GM23338 (cell line): ENCODE measurements around the gene NME2. TPM values are rescaled to one million over a fixed set of nuclear protein-coding genes. Genes with fewer than 3 reads are reported as not detected.

Experiments used
- ATAC-seq: fragments of 200-7000 bp; cut with Tn5 transposase; 3 replicates; pipeline ENCODE4 v1.9.1; 2020
- DNase-seq: peaks from one replicate; pipeline ENCODE4 v3.0.0-alpha.2; 2015; ENCODE audit warnings: low spot score
- H2AFZ ChIP-seq: fragments of 200-600 bp; sonication (generic); 2 replicates; pipeline ENCODE4 v1.8.0; 2016; ENCODE audit warnings: antibody characterized with exemption, mild to moderate bottlenecking, moderate library complexity
- H3F3A ChIP-seq: fragments of 200-600 bp; sonication (generic); replicated peaks from 2 replicates; pipeline ENCODE4 v1.8.0; 2017; ENCODE audit warnings: antibody characterized with exemption, mixed run types, low read depth
- H3K27ac ChIP-seq: fragments of 200-600 bp; sonication (generic); 2 replicates; pipeline ENCODE4 v1.6.1; 2016; ENCODE audit warnings: low read depth
- H3K27me3 ChIP-seq: fragments of 200-600 bp; sonication (generic); 2 replicates; pipeline ENCODE4 v1.8.0; 2016; ENCODE audit warnings: mild to moderate bottlenecking, mixed run types, moderate library complexity; ENCODE audit not compliant: insufficient read depth
- H3K36me3 ChIP-seq: fragments of 200-600 bp; sonication (generic); 2 replicates; pipeline ENCODE4 v1.8.0; 2016; ENCODE audit warnings: mild to moderate bottlenecking; ENCODE audit not compliant: insufficient read depth
- H3K4me1 ChIP-seq: fragments of 200-600 bp; sonication (generic); 2 replicates; pipeline ENCODE4 v1.8.0; 2016; ENCODE audit warnings: mild to moderate bottlenecking, moderate library complexity; ENCODE audit not compliant: insufficient read depth
- H3K4me2 ChIP-seq: fragments of 200-600 bp; sonication (generic); 2 replicates; pipeline ENCODE4 v1.7.1; 2017; ENCODE audit warnings: mixed run types
- H3K4me3 ChIP-seq: fragments of 200-600 bp; sonication (generic); 2 replicates; pipeline ENCODE4 v1.6.1; 2016; ENCODE audit warnings: mixed run types
- H3K79me2 ChIP-seq: fragments of 200-600 bp; sonication (generic); replicated peaks from 2 replicates; pipeline ENCODE4 v1.8.0; 2017; ENCODE audit warnings: mild to moderate bottlenecking; ENCODE audit not compliant: insufficient read depth
- H3K9me2 ChIP-seq: fragments of 200-600 bp; sonication (generic); 2 replicates; pipeline ENCODE4 v1.8.0; 2017; ENCODE audit not compliant: insufficient read depth
- H4K20me1 ChIP-seq: fragments of 200-600 bp; sonication (generic); replicated peaks from 2 replicates; pipeline ENCODE4 v1.8.0; 2017; ENCODE audit warnings: mild to moderate bottlenecking; ENCODE audit not compliant: insufficient read depth
- H3K27ac Mint-ChIP-seq: 2 replicates; pipeline ENCODE4 v1.8.0; 2020; ENCODE audit warnings: inconsistent platforms, mild to moderate bottlenecking, moderate library complexity, mixed read lengths
- H3K27me3 Mint-ChIP-seq: 3 replicates; pipeline ENCODE4 v1.8.0; 2022; ENCODE audit warnings: low read depth, mild to moderate bottlenecking, moderate library complexity, mixed read lengths, inconsistent platforms; ENCODE audit not compliant: insufficient read depth, poor library complexity
- H3K36me3 Mint-ChIP-seq: 3 replicates; pipeline ENCODE4 v1.8.0; 2021; ENCODE audit warnings: low read depth, mild to moderate bottlenecking, inconsistent platforms, moderate library complexity, mixed read lengths
- H3K4me1 Mint-ChIP-seq: 3 replicates; pipeline ENCODE4 v1.8.0; 2020; ENCODE audit warnings: mild to moderate bottlenecking, inconsistent platforms, mixed read lengths
- H3K4me3 Mint-ChIP-seq: 3 replicates; pipeline ENCODE4 v1.8.0; 2021; ENCODE audit warnings: moderate library complexity, mild to moderate bottlenecking, inconsistent platforms, mixed read lengths
- H3K9me3 Mint-ChIP-seq: 3 replicates; pipeline ENCODE4 v1.8.0; 2020; ENCODE audit warnings: moderate library complexity, mild to moderate bottlenecking, inconsistent platforms, mixed read lengths
- CREB1 ChIP-seq: fragments of 250-450 bp; sonication (Bioruptor Pico); IDR thresholded peaks from 2 replicates; pipeline ENCODE4 v1.5.0; 2020; ENCODE audit warnings: low read depth, mild to moderate bottlenecking, moderate library complexity
- EZH2 ChIP-seq: fragments of 200-600 bp; sonication (generic); IDR thresholded peaks from one replicate; pipeline ENCODE4 v1.8.0; 2017; ENCODE audit warnings: antibody characterized with exemption, mild to moderate bottlenecking, low read depth; ENCODE audit not compliant: unreplicated experiment
- JUNB ChIP-seq: IDR thresholded peaks from one replicate; pipeline ENCODE4 v1.6.1; 2016; ENCODE audit warnings: antibody characterized with exemption; ENCODE audit not compliant: unreplicated experiment
- NANOG ChIP-seq: IDR thresholded peaks from 2 replicates; pipeline ENCODE4 v1.6.1; 2016; ENCODE audit warnings: antibody characterized with exemption, borderline replicate concordance
- POLR2AphosphoS5 ChIP-seq: IDR thresholded peaks from 2 replicates; pipeline ENCODE4 v1.6.1; 2016; ENCODE audit warnings: antibody characterized with exemption, low read depth
- STAT1 ChIP-seq: IDR thresholded peaks from one replicate; pipeline ENCODE4 v1.6.1; 2016; ENCODE audit warnings: antibody characterized with exemption; ENCODE audit not compliant: unreplicated experiment
- ZNF114 ChIP-seq: fragments of 250-450 bp; sonication (Bioruptor Pico); IDR thresholded peaks from 2 replicates; pipeline ENCODE4 v1.5.0; 2020; ENCODE audit warnings: mild to moderate bottlenecking, moderate library complexity
- ZNF331 ChIP-seq: fragments of 250-450 bp; sonication (Bioruptor Pico); IDR thresholded peaks from 2 replicates; pipeline ENCODE4 v1.5.0; 2020; ENCODE audit warnings: low read depth, mild to moderate bottlenecking, moderate library complexity
- ZNF462 ChIP-seq: fragments of 250-450 bp; sonication (Bioruptor Pico); IDR thresholded peaks from 2 replicates; pipeline ENCODE4 v1.5.0; 2020; ENCODE audit warnings: mild to moderate bottlenecking, moderate library complexity
- polyA plus RNA-seq: library from polyadenylated mRNA; unstranded; fragments of >200 nt; fragmentation: Nextera tagmentation; extraction: Ambion mirVana; gene quantifications from 2 replicates; pipeline ENCODE4 v1.2.1, GENCODE V29; 2016
- total RNA-seq: library from RNA; depleted of rRNA; stranded (reverse); fragments of >200 nt; shearing (Covaris generic); gene quantifications from 2 replicates; pipeline ENCODE4 v1.2.3, GENCODE V29; 2014
- TF ChIP-seq, protein P1 (sequence below): IDR thresholded peaks from 2 replicates; pipeline ENCODE4 v1.6.1; 2016; ENCODE audit warnings: antibody characterized with exemption
- TF ChIP-seq, protein P2 (sequence below): IDR thresholded peaks from one replicate; pipeline ENCODE4 v1.6.1; 2018; ENCODE audit warnings: antibody characterized with exemption; ENCODE audit not compliant: unreplicated experiment

NME2 gene
- total and polyA plus RNA-seq, 2 experiments from 2014 or later, result 667 to 939 TPM

- DNase-seq (no peak), ATAC-seq (no peak)
- Mint-ChIP-seq H3K9me3 (no peaks in the 10 kb centered on the region), H3K27me3 (peaks cover 9% of the 10 kb centered on the region), H3K4me1 (no peaks in the 10 kb centered on the region), H3K4me3 (no peak overlapping the region), H3K27ac (no peak overlapping the region), H3K36me3 (peaks cover 68% of the 10 kb centered on the region)
- Histone ChIP-seq H4K20me1 (peaks cover 6% of the 10 kb centered on the region), H2AFZ (no peak overlapping the region), H3K4me3 (no peak overlapping the region), H3F3A (no peaks in the 10 kb centered on the region), H3K9me2 (no peaks in the 10 kb centered on the region), H3K27me3 (no peaks in the 10 kb centered on the region), H3K27ac (no peak overlapping the region), H3K79me2 (no peaks in the 10 kb centered on the region), H3K4me1 (no peaks in the 10 kb centered on the region), H3K4me2 (no peak overlapping the region), H3K36me3 (peaks cover 61% of the 10 kb centered on the region)
- TF ChIP-seq ZNF331 (no peak), JUNB (no peak), STAT1 (no peak), NANOG (no peak)
- TF ChIP-seq, protein P1, sequence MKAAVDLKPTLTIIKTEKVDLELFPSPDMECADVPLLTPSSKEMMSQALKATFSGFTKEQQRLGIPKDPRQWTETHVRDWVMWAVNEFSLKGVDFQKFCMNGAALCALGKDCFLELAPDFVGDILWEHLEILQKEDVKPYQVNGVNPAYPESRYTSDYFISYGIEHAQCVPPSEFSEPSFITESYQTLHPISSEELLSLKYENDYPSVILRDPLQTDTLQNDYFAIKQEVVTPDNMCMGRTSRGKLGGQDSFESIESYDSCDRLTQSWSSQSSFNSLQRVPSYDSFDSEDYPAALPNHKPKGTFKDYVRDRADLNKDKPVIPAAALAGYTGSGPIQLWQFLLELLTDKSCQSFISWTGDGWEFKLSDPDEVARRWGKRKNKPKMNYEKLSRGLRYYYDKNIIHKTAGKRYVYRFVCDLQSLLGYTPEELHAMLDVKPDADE, result no peak
Measured at GRCh38 chr17:51200295-51200694, 34.1 kb downstream of the NME2 start.

DNA sequence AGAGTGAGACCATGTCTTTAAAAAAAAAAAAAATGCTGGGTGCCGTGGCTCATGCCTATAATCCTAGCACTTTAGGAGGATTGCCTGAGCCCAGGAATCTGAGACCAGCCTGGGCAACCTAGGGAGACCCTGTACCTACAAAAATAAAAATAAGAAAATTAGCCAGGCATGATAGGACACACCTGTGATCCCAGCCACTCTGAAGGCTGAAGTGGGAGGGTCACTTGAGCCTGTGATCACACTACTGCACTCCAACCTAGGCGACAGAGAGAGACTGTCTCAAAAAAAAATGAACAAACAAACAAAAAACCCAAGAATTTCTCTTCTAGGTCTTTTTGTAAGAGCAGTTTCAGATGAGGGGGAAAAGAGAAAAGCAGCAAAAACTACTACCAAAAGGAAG lies 34.6 kb downstream of the NME2 start:
- Mint-ChIP-seq H3K4me3 (no peak overlapping the region), H3K9me3 (no peaks in the 10 kb centered on the region), H3K4me1 (no peaks in the 10 kb centered on the region), H3K36me3 (peaks cover 69% of the 10 kb centered on the region), H3K27me3 (peaks cover 9% of the 10 kb centered on the region), H3K27ac (no peak overlapping the region)
- Histone ChIP-seq H3K27ac (no peak overlapping the region), H3K79me2 (no peaks in the 10 kb centered on the region), H3K27me3 (no peaks in the 10 kb centered on the region), H3K9me2 (no peaks in the 10 kb centered on the region), H4K20me1 (peaks cover 6% of the 10 kb centered on the region), H3K36me3 (peaks cover 64% of the 10 kb centered on the region), H3K4me3 (no peak overlapping the region), H2AFZ (no peak overlapping the region), H3K4me2 (no peak overlapping the region), H3K4me1 (no peaks in the 10 kb centered on the region), H3F3A (no peaks in the 10 kb centered on the region)
- no peak for ATAC-seq
- DNase-seq, result no peak
- no peak for TF ChIP-seq ZNF462 (CRISPR knock-in tag)
- no peak for TF ChIP-seq POLR2AphosphoS5
- no peak for TF ChIP-seq ZNF114 (CRISPR knock-in tag)
- TF ChIP-seq ZNF331, result no peak
- TF ChIP-seq JUNB, result no peak
- TF ChIP-seq, protein P2, sequence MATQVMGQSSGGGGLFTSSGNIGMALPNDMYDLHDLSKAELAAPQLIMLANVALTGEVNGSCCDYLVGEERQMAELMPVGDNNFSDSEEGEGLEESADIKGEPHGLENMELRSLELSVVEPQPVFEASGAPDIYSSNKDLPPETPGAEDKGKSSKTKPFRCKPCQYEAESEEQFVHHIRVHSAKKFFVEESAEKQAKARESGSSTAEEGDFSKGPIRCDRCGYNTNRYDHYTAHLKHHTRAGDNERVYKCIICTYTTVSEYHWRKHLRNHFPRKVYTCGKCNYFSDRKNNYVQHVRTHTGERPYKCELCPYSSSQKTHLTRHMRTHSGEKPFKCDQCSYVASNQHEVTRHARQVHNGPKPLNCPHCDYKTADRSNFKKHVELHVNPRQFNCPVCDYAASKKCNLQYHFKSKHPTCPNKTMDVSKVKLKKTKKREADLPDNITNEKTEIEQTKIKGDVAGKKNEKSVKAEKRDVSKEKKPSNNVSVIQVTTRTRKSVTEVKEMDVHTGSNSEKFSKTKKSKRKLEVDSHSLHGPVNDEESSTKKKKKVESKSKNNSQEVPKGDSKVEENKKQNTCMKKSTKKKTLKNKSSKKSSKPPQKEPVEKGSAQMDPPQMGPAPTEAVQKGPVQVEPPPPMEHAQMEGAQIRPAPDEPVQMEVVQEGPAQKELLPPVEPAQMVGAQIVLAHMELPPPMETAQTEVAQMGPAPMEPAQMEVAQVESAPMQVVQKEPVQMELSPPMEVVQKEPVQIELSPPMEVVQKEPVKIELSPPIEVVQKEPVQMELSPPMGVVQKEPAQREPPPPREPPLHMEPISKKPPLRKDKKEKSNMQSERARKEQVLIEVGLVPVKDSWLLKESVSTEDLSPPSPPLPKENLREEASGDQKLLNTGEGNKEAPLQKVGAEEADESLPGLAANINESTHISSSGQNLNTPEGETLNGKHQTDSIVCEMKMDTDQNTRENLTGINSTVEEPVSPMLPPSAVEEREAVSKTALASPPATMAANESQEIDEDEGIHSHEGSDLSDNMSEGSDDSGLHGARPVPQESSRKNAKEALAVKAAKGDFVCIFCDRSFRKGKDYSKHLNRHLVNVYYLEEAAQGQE, result no peak
- TF ChIP-seq EZH2, result no peak
- no peak for TF ChIP-seq CREB1
- TF ChIP-seq, protein P1, result no peak
